Right atrium auricular region (tissue), 2 donors: Measurements from ENCODE around the gene CREB5. TPM values are rescaled to one million over a fixed set of nuclear protein-coding genes. Genes with fewer than 3 reads are reported as not detected.

Experiments used
- DNase-seq: peaks from one replicate; pipeline ENCODE4 v3.0.0-alpha.2; 2019; ENCODE audit warnings: low spot score
- H3K27ac ChIP-seq, 2 donors: fragments of 200-600 bp; sonication (generic); 1 replicate in 1 of 2; 2 replicates in 1 of 2; pipeline ENCODE4 v1.5.1; 2016 to 2019
- H3K27me3 ChIP-seq, 2 donors: fragments of 200-600 bp; sonication (generic); one replicate each; pipeline versions ENCODE4 v1.5.1 to v1.6.0; 2017 to 2019
- H3K36me3 ChIP-seq: fragments of 200-600 bp; sonication (generic); one replicate; pipeline ENCODE4 v1.5.1; 2016
- H3K4me1 ChIP-seq, 2 donors: fragments of 200-600 bp; sonication (generic); one replicate each; pipeline versions ENCODE4 v1.5.1 to v1.6.0; 2017 to 2019
- H3K4me3 ChIP-seq, 2 donors: fragments of 200-600 bp; sonication (generic); 1 replicate in 1 of 2; 2 replicates in 1 of 2; pipeline ENCODE4 v1.5.1; 2017 to 2019; ENCODE audit warnings: mild to moderate bottlenecking in 1 of 2, moderate library complexity in 1 of 2
- H3K9me3 ChIP-seq, 2 donors: fragments of 200-600 bp; sonication (generic); one replicate each; pipeline ENCODE4 v1.5.1; 2019
- total RNA-seq, 2 donors: library from RNA; depleted of rRNA; stranded (reverse); fragments of >200 nt; gene quantifications; one replicate each; pipeline ENCODE4 v1.1.0, GENCODE V29; 2016
- TF ChIP-seq, protein P1 (sequence below), 2 donors: fragments of 200-600 bp; sonication (generic); IDR thresholded peaks; one replicate each; pipeline ENCODE4 v1.5.1; 2019; ENCODE audit warnings: antibody characterized with exemption in 2 of 2

The CREB5 gene
- total RNA-seq, 2 donors from 2014 or later, result 10.5 to 20.8 TPM

DNA sequence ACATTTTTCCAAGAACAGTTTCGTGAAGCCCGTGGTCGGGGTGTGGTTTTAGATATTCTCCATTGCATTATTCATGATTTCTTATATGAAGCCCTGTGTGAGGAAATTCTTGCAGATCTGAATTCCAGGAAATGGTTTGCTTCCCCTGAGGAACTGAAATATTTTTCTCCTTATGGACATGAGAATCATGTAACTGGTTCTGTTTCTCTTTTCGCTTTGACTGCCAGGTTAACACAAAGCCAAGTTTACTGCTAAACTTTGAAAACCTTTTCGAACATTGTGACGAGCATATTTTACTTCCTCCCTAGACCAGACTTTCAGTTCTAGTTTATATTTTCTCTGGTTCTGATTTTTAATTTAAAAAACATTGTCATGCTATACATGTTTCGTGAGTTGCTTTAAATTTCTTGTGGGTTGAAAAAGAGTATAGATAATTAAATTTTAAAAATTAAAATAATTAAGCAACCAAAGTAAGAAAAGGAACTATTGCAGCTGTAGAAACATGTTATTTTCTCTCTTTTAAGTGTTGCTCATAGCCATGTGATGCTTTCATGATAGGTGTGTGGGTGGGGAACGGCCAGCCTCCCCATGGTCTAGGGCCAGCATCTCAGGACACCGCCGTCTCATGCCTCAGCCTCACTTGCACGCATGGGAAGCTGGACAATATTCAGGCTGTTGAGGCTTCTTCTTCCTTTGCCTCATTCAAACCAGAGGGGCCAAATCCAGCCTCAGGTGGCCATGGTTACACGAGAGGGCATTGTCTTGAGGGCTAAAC, 97.1 kb downstream of the CREB5 start:
- DNase-seq, result no peak
- Histone ChIP-seq H3K27ac (no peak overlapping the region), H3K36me3 (no peaks in the 10 kb centered on the region), H3K9me3 (no peaks in the 10 kb centered on the region), H3K4me3 (no peak overlapping the region), H3K27me3 (no peaks in the 10 kb centered on the region), H3K4me1 (no peaks in the 10 kb centered on the region)
- TF ChIP-seq, protein P1, sequence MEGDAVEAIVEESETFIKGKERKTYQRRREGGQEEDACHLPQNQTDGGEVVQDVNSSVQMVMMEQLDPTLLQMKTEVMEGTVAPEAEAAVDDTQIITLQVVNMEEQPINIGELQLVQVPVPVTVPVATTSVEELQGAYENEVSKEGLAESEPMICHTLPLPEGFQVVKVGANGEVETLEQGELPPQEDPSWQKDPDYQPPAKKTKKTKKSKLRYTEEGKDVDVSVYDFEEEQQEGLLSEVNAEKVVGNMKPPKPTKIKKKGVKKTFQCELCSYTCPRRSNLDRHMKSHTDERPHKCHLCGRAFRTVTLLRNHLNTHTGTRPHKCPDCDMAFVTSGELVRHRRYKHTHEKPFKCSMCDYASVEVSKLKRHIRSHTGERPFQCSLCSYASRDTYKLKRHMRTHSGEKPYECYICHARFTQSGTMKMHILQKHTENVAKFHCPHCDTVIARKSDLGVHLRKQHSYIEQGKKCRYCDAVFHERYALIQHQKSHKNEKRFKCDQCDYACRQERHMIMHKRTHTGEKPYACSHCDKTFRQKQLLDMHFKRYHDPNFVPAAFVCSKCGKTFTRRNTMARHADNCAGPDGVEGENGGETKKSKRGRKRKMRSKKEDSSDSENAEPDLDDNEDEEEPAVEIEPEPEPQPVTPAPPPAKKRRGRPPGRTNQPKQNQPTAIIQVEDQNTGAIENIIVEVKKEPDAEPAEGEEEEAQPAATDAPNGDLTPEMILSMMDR (IDR thresholded peaks at IDR 0.05), result no peak

DNA sequence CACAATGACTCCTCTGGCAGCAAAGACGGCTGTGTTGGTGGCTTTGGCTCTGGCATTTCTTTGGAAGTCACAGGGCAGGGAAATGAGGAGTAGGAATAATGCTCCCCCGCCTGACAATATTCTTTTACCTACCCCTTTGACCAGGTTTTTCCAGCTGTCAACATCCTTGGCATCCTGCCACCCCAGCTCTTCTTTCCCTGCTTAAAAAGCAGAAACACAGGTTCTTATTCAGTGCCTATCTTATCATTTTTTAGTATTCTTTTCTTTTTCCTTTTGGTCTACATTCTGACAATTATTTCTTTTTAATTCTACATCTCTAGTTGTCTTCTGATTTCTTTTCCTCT, 97.7 kb downstream of the CREB5 start:
- Histone ChIP-seq H3K27me3 (no peaks in the 10 kb centered on the region), H3K9me3 (no peaks in the 10 kb centered on the region), H3K36me3 (no peaks in the 10 kb centered on the region), H3K27ac (no peak overlapping the region), H3K4me1 (no peaks in the 10 kb centered on the region), H3K4me3 (no peak overlapping the region)
- no peak for DNase-seq
- TF ChIP-seq, protein P1 (IDR thresholded peaks at IDR 0.05), result no peak

DNA sequence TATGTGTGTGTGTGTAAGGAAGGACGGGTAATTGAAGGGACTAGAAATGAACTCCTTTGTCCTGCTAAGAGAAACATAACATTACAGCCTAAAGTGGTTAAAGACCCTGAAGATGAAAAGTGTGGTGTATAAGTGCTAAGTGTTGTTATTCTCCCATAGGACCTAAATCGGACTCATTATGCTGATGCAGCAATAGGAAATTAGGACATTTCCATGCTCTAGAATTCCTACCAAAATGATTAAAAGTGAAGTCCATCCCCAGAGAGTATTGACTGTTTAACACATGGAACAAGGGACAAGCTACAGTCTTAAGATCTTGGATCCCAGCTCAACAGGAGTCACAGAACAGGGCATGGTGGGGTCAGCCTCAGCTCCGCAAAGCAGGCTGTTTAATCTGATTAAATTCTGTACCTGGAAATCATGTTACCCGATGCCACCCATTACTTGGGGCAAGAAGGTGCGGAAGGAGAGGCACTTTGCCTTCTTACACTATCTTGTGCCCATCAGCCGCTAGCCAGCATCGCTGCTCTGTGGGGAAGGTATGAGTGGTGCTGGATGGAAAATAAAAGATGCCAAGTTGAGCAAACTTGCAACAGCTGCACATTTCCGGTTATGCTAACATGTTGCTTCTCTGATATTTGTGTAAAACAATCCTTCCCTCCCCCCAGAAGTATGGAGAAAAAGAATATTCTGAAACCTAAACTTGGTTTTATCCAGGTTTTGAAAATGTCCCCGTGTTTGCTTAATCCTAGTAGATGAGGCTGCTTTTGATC, 100.5 kb downstream of the CREB5 start:
- Histone ChIP-seq H3K27me3 (no peaks in the 10 kb centered on the region), H3K9me3 (no peaks in the 10 kb centered on the region), H3K4me1 (no peaks in the 10 kb centered on the region), H3K36me3 (no peaks in the 10 kb centered on the region), H3K4me3 (no peak overlapping the region), H3K27ac (no peak overlapping the region)
- DNase-seq, result no peak
- TF ChIP-seq, protein P1 (IDR thresholded peaks at IDR 0.05), result no peak

DNA sequence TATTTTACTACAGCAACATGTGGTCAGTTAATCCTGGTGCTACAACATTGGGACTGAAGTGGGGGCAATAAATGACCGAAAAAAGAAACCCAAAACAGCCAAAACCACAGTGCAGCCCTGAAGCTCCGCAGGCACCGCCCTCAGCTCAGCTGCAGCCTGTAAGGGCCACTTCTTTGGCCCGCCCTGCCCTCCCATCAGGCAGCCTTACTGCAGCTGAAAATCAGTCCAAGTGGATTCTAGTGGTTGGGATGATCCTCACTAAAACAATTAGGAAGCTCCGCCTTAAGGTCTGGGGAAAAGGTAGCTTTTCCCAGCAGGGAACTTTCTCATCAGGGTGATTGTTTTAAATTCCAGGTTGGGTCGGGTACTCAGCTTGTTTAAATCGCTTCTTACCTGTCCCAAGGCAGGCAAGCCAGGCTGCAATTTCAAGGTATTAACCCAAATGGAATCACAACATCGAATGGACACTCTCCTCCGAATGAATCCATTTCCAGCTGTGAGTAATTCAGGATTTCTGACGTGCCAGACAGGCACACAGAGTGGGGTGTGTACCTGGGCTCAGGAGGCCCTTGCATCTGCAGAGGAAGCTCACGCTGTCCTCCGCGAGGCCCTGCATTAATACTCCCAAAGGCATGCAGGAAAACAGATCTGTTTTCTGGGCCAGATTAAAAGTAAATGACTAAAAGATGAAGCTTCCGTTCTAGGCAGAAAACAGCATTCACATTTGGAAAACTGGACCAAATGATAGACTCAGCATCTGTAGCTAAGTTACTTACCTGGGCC, 104.3 kb downstream of the CREB5 start:
- H3K4me1 ChIP-seq, result peaks cover 0 to 10% of the 10 kb centered on the region in 2 donors
- DNase-seq, result no peak
- H3K27me3 ChIP-seq, result no peaks in the 10 kb centered on the region
- TF ChIP-seq, protein P1 (IDR thresholded peaks at IDR 0.05), result no peak
- H3K36me3 ChIP-seq, result no peaks in the 10 kb centered on the region
- H3K4me3 ChIP-seq, result no peak overlapping the region
- H3K27ac ChIP-seq, result no peak overlapping the region
- H3K9me3 ChIP-seq, result no peaks in the 10 kb centered on the region

DNA sequence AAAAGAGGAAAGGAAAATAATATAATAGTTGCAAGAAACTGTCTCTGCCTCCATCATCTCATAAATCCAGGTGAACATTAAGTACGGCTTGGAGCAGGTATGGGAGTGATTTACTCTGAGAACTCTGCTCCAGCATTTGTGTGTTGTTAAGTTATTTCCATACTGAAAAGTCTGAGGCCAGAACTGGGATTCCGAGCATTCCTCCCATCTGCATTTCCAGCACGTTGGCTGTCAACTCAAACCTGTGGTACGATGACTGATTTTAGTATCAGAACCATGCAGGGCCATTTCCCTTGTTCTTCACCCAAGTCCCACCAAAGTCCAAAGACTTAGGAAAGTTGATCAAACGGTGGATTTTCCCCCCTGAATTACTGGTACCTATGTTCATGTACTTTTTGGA, 104.9 kb downstream of the CREB5 start:
- H3K27ac ChIP-seq, result no peak overlapping the region
- H3K27me3 ChIP-seq, result no peaks in the 10 kb centered on the region
- no peak overlapping the region for H3K4me3 ChIP-seq
- TF ChIP-seq, protein P1 (IDR thresholded peaks at IDR 0.05), result no peak
- H3K9me3 ChIP-seq, result no peaks in the 10 kb centered on the region
- H3K4me1 ChIP-seq, result peaks cover 0 to 10% of the 10 kb centered on the region in 2 donors
- no peaks in the 10 kb centered on the region for H3K36me3 ChIP-seq
- DNase-seq, result no peak
